ENCODE results near the gene HOXA11. TPM values are rescaled to one million over a fixed set of nuclear protein-coding genes. Genes with fewer than 3 reads are reported as not detected.

Gene HOXA11
- total RNA-seq, 2 experiments from 2014 or later, result not detected

GRCh38 chr7:27189295-27189996, 4.4 kb upstream of the HOXA11 start:
- TF ChIP-seq CTCF (conservative IDR thresholded peaks at IDR 0.05; ENCODE audit: low read length) (no peak), EZH2phosphoT487 (IDR thresholded peaks at IDR 0.05; ENCODE audit: borderline replicate concordance, low read depth, low read length) (no peak)
- H3K4me2 ChIP-seq (ENCODE audit: low read length), result no peak overlapping the region
- no peaks in the 10 kb centered on the region for H3K4me1 ChIP-seq (ENCODE audit: insufficient read depth, low read length, poor library complexity, severe bottlenecking)
- H3K9me2 ChIP-seq (ENCODE audit: insufficient read depth, low read length), result no peaks in the 10 kb centered on the region
- no peak overlapping the region for H3K4me3 ChIP-seq (ENCODE audit: low read depth, low read length, poor library complexity, severe bottlenecking)
- H2AFZ ChIP-seq (ENCODE audit: low read length), result no peak overlapping the region
- no peak for DNase-seq (ENCODE audit: low spot score)
- intact Hi-C loops (cut with micrococcal nuclease; ENCODE audit: unreplicated experiment), result no loop called here
- no TSS peak for BruUV-seq (replicated peaks)
- H3K9me3 ChIP-seq (ENCODE audit: low read length), result no peaks in the 10 kb centered on the region
- ChIA-PET POLR2A (no interaction called here), CTCF (ENCODE audit: unreplicated experiment) (no interaction called here)
- H3K36me3 ChIP-seq (ENCODE audit: insufficient read depth, low read length), result no peaks in the 10 kb centered on the region
- no peaks in the 10 kb centered on the region for H4K20me1 ChIP-seq (ENCODE audit: insufficient read depth, low read length)
- no peaks in the 10 kb centered on the region for H3K79me2 ChIP-seq (ENCODE audit: insufficient read depth, low read depth, low read length)
- H3K27ac ChIP-seq (ENCODE audit: low read depth, low read length, poor library complexity, severe bottlenecking), result no peak overlapping the region

GRCh38 chr7:27188386-27189294, 3.6 kb upstream of the HOXA11 start:
- DNase-seq (ENCODE audit: low spot score), result no peak
- Histone ChIP-seq H3K4me1 (ENCODE audit: insufficient read depth, low read length, poor library complexity, severe bottlenecking) (no peaks in the 10 kb centered on the region), H3K9me3 (ENCODE audit: low read length) (no peaks in the 10 kb centered on the region), H3K4me2 (ENCODE audit: low read length) (no peak overlapping the region), H3K79me2 (ENCODE audit: insufficient read depth, low read depth, low read length) (no peaks in the 10 kb centered on the region), H3K27ac (ENCODE audit: low read depth, low read length, poor library complexity, severe bottlenecking) (no peak overlapping the region), H3K4me3 (ENCODE audit: low read depth, low read length, poor library complexity, severe bottlenecking) (no peak overlapping the region), H4K20me1 (ENCODE audit: insufficient read depth, low read length) (no peaks in the 10 kb centered on the region), H3K9me2 (ENCODE audit: insufficient read depth, low read length) (no peaks in the 10 kb centered on the region), H2AFZ (ENCODE audit: low read length) (no peak overlapping the region), H3K36me3 (ENCODE audit: insufficient read depth, low read length) (no peaks in the 10 kb centered on the region)
- intact Hi-C loops (cut with micrococcal nuclease; ENCODE audit: unreplicated experiment), result no loop called here
- no peak for TF ChIP-seq CTCF (conservative IDR thresholded peaks at IDR 0.05; ENCODE audit: low read length)
- TF ChIP-seq EZH2phosphoT487 (IDR thresholded peaks at IDR 0.05; ENCODE audit: borderline replicate concordance, low read depth, low read length), result no peak
- POLR2A ChIA-PET, result no interaction called here
- no TSS peak for BruUV-seq (replicated peaks)
- CTCF ChIA-PET (ENCODE audit: unreplicated experiment), result no interaction called here

Data from OCI-LY7 (cell line).